GM12892 (cell line): ENCODE results near the gene ZNF407.

Source experiments
- POLR2A ChIP-seq: IDR thresholded peaks from 2 replicates; pipeline ENCODE4 v1.6.1; 2011; ENCODE audit warnings: low read depth, low read length, control low read depth
- POLR2AphosphoS5 ChIP-seq: IDR thresholded peaks from 2 replicates; pipeline ENCODE4 v1.6.1; 2011; ENCODE audit warnings: low read depth, low read length, control low read depth

DNA sequence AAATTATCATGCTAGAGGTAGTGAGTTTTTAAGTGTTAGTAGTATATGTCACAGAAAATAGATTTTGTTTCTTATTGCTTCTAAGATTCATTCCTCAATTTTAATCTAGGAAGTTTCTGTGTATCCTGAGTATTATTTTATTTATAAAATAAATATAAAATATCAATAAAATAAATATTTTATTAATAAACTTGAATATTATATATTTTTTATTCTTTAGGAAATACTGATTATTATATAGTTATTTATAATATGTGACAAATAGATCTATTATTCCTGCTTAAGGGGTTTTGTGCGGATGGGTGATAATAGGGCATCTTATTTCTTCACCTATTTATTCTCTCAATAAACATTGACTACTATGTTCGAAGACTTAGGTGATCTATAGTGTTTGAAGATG lies 191.0 kb downstream of the ZNF407 start:
- no peak for TF ChIP-seq POLR2A
- TF ChIP-seq POLR2AphosphoS5: no peak
